Activated CD4-positive, alpha-beta T cell treated with anti-CD3 and anti-CD28 coated beads, Interleukin-2, Interleukin-4, amounts not matched to agents 100 ng/mL and 50 ng/mL, durations not matched to agents 16 hours and 8 hours (primary cell): Measurements from ENCODE around the gene MIS18BP1.
A peak's percentile ranks its signal among the peaks of the same experiment; 100 is the strongest.
"Not testable (repeated sequence)": the region's sequence is repeated elsewhere in the genome, so short reads cannot be mapped to it uniquely, and the experiment has no call there.

Experiments used
- DNase-seq: peaks from one replicate; pipeline ENCODE4 v3.0.0-alpha.2; 2020; ENCODE audit warnings: low spot score

MIS18BP1 gene

GRCh38 chr14:45253070-45253753 is at the start of gene MIS18BP1:
Gene MIS18BP1, minus strand, starts transcription at chr14:45253202. Its CDS starts 5,916 bp downstream, at chr14:45247286.
- peak; percentile 97 for DNase-seq

- DNase-seq: peak; percentile 9
Observed at GRCh38 chr14:45298423-45299117, 45.6 kb upstream of the MIS18BP1 start.

DNA sequence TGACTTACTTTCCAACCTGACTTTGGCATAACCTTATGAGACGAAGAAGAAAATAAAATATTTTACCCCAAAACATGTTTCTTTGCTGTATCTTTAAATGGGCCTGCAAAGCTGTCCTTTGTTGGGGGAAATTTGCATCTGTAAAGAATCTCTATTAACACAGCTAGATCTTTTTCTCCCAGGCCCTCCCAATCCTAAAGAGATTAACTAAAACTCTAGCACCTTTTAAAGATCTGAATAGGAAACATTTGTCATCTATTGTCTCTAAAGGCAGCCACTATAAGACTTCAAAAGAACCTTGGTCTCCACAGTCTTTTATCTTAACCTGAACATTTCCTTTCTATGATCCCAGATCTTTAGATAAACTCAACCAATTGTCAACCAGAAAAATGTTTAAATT is 41.8 kb upstream of the MIS18BP1 start:
- DNase-seq: not testable (repeated sequence)

- DNase-seq: no peak
Observed at GRCh38 chr14:45290547-45290946, 37.5 kb upstream of the MIS18BP1 start.

DNA sequence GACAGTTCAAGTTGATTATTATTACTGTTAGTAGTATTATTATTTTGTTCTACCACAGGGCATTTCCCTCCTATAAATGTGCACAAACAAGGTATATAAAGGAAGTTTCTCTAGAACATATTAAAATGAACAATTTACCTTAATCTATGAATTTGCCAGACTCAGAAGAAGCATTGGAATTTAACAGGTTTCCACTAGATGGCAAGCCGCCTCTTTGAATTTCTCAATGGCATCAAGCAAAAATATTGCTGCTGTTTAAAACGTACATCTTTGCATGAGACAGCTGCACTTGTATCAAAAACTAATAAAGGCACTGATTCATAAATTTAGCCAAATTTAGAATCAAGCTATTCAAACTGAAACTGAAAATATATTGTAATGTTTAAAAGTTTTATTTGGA is 34.6 kb upstream of the MIS18BP1 start:
- no peak for DNase-seq

DNA sequence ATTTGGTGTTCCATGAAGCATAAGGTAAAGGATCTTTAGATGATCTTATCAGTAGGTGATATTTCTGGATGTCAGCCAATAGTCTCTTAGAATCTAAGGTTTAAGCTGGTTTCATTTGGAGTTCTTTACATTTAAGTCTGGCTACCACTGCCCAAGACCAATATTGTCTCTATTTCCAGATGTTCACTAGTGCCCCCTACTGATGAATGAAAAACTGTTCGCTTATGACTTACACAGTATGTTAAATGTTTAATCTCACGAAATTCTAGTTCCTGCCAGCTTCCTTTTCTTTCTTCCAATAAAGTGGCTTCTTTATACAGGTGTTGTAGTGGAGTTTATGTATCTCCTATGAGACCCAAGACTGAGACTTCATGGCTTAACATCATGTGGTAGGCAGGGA is 31.8 kb upstream of the MIS18BP1 start:
- DNase-seq: no peak

GRCh38 chr14:45281731-45282400 is 28.9 kb upstream of the MIS18BP1 start:
- DNase-seq: not testable (repeated sequence)

GRCh38 chr14:45271858-45272537 is 19.0 kb upstream of the MIS18BP1 start:
- no peak for DNase-seq

GRCh38 chr14:45270031-45270430 is 17.0 kb upstream of the MIS18BP1 start:
- DNase-seq: no peak

DNA sequence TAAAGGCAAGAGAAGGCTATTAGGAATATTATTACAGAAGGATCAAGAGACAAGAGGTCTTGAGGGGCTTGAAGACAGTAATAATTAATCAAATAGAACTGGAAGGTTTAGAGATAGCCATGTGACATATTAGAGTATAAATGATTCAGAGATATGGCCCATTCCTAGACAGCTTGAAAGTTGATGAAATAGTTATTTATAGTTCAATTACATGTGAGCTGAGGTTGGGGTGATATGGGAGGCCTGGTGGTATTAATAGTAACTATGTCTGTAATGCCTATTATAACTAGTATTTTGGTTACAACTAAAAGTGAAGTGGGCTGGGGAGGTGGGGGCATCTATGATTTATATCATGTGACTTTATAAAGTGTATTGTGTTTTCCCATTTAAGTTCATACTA is 14.1 kb upstream of the MIS18BP1 start:
- no peak for DNase-seq

- DNase-seq: no peak
Observed at GRCh38 chr14:45262637-45263036, 9.6 kb upstream of the MIS18BP1 start.

GRCh38 chr14:45261209-45261608 is 8.2 kb upstream of the MIS18BP1 start:
- no peak for DNase-seq

GRCh38 chr14:45258805-45259204 is 5.8 kb upstream of the MIS18BP1 start:
- no peak for DNase-seq

GRCh38 chr14:45258073-45258472 is 5.1 kb upstream of the MIS18BP1 start:
- DNase-seq: no peak

- no peak for DNase-seq
Observed at GRCh38 chr14:45254771-45255170, 1.8 kb upstream of the MIS18BP1 start.

DNA sequence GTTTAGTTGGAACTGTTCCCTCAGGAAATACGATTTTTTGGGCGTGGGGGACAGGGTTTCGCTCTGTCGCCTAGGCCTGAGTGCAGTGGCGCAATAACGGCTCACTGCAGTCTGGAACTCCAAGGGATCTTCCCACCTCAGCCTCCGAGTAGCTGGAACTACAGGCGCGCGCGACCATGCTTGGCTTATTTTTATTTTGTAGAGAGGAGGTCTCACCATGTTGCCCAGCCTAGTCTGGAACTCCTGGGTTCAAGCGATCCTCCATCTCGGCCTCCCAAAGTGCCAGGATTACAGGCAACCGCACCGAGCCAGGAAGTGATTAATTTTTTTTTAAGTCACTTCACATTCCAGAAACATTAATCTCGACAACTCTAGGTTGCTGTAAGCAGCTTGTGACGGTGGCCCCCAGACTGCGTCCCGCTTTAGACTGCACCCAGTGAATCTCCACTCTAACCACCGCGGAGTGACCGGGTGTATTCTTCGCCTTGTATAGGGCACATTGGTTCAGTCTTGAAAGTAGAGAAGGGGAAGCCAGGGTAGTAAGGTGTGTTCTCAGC is 830 bp upstream of the MIS18BP1 start:
- no peak for DNase-seq

- peak; percentile 11 for DNase-seq
Observed at GRCh38 chr14:45252366-45253069, 484 bp downstream of the MIS18BP1 start.

DNA sequence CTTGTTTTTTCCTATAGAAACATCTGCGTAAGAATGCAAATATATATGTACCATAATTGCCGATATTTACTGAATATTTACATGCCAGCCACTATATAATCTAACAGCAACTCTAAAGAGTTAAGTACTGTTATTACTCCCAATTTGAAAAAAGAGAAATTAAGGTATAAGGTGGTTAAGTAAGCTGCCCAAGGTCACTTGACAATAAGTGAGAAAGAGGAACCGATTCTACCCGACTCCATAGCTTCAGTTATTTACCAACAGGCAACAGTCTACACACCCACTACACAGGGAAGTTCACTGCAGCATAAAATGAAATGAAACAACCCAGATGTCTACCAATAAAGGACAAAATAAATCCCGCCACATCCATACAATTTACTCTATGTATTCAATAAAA is 1.1 kb downstream of the MIS18BP1 start:
- peak; percentile 35 for DNase-seq

GRCh38 chr14:45249856-45250575 is 3.0 kb downstream of the MIS18BP1 start:
- peak; percentile 33 for DNase-seq

- no peak for DNase-seq
Observed at GRCh38 chr14:45247427-45247826, 5.6 kb downstream of the MIS18BP1 start.

DNA sequence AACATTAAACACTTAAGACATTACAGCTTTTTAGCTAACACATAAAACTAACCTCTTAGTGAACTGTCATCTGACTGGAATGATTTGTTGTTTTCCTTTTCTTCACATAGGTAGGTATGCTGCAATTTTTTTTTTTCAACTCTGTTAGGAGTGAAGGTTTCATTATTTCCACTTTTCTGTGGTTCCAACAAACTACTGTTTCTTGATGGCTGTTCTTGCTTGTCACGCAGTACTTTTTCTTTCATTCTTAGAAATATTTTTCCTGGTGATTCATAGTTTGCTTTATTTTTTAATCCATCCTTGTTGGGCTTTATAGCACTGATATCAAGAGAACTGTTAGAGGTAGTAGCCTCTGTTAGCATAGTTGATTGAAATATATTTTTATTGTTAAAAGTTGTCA is 6.3 kb downstream of the MIS18BP1 start:
- peak; percentile 49 for DNase-seq
